CD4-positive, alpha-beta T cell treated with Interleukin-17A for 1 hour (primary cell): ENCODE data around the gene TOPAZ1.
A peak's percentile ranks its signal among the peaks of the same experiment; 100 is the strongest.

Experiments used
- DNase-seq: peaks from one replicate; pipeline ENCODE4 v3.0.0-alpha.2; 2020

TOPAZ1 gene

DNA sequence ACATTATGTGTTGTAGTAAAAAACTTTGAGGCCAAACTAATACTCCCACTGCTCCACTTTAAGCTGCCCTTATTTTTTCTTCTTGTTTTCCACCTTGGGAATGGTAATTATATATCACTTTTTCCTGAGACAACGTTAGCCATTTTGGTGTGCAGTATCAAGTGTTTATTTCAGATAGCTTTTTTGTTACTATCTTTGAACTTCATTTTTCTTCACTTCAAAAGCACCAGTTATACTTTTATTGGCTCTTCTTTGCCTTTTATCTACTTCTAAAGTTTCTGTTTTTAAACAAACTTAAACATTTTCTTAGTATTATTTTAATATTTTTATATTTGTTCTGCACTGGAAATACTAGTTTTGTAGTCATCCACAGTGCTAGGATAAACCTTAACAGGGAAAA is 6.5 kb downstream of the TOPAZ1 start:
- no peak for DNase-seq

GRCh38 chr3:44252332-44252959 is 10.8 kb downstream of the TOPAZ1 start:
- no peak for DNase-seq

- DNase-seq: no peak
These were observed 17.7 kb downstream of the TOPAZ1 start for GRCh38 chr3:44259404-44259803.

DNA sequence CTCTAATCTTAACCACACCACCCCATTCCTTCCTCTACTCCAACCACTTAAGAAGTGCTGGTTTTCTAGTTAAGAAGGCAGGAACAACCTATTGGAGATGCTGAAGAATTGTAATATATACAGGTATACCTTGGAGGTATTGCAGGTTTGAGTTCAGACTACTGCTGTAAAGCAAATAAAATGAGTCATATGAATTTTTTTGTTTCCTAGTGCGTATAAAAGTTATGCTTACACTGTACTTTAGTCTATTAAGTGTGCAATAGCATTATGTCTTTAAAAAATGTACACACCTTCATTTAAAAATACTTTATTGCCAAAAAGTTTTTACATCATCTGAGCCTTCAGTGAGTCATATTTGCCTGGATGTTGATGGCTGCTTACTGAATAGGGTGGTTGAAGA is 22.5 kb downstream of the TOPAZ1 start:
- no peak for DNase-seq

- DNase-seq: no peak
These were observed 24.1 kb downstream of the TOPAZ1 start for GRCh38 chr3:44265815-44266214.

DNA sequence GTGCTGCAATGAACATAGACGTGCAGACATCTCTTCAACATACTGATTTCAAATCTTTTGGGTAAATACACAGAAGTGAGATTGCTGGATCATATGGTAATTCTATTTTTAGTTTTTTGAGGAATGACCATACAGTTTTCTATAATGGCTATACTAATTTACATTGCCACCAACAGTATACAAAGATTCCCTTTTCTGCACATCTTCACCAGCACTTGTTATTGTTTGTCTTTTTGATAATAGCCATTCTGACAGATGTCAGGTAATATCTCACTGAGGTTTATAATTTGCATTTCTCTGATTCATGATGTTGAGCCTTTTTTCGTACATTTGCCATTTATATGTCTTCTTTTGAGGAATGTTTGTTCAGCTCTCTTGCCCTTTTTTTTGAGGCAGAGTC is 30.5 kb downstream of the TOPAZ1 start:
- no peak for DNase-seq

DNA sequence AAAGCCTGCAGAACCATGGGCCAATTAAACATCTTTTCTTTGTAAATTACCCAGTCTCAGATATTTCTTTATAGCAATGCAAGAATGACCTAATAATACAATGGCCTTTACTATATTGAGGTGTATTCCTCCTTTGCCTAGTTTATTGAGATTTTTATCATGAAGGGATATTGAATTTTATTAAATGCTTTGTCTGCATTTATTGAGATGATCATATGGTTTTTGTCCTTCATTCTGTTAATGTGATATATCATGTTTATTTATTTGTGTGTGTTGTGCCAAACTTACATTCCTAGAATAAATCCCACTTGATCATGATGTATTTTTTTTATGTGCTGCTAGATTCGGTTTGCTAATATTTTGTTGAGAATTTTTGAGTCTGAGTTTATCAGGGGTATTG is 36.2 kb downstream of the TOPAZ1 start:
- no peak for DNase-seq

- DNase-seq: no peak
These were observed 38.4 kb downstream of the TOPAZ1 start for GRCh38 chr3:44280077-44280476.

DNA sequence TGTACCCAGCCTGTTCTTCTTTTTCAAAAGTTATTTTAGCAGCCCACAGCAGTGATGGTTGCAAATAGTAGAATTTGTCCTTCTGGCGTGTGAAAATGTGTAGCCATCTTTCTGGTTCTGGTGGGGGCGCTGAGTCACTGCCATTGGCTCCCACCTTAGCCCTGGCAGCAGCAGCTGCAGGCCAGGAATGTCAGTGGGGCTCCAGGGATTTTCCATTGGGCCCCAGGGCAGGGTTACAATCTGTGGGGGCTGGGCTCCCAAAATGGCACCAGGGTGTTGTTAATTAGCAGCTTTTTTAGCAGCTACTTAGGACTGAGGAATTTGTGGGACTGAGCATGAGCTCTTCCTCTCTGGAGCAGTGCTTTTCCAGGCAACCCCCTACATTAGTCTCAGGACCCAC is 38.9 kb downstream of the TOPAZ1 start:
- no peak for DNase-seq

- no peak for DNase-seq
These were observed 43.3 kb downstream of the TOPAZ1 start for GRCh38 chr3:44284949-44285348.

DNA sequence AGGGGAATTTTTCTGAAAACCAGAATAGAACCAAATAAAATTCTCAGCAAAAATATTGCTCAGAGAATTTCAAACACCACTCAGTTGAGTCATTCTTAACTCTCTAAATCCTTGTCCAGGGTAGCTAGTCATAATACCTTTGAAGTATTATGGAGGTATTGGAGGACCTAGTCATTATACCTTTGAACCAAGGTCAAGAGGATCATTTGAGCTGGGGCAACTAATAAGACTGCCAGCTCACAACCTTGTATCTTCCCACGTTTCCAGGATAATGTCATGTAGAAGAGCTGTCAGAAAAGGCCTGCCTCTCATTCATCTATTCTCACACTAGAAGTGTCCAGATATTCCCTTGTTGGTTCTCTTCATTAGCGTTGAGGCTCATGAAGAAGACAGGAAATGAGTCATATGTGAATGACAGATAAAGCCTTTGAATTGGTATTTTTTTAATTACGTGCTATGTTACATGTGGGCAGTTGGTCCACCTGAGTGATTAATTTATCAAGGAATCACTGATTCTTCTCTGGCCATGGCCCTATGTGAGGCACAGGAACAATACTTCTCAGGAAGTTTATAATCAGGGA is 48.3 kb downstream of the TOPAZ1 start:
- DNase-seq: no peak

DNA sequence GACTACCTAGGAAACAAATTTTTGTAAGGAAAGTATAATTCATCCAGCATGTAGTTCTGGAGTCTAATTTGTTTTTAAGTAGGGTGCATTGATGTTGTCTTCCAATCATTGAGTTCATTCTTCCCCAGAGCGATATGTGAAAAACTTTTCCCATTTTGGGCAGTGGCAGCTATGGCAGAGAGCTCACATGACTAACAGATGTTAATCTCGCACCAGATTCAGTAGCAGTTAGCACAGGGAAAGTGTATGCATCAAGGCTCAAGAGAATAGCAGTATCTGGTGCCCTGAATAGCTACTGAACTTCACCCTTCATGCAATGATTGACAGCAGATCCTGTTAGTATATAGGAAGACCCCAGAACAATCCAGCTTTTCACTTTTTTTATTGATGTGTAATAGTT is 50.6 kb downstream of the TOPAZ1 start:
- DNase-seq: no peak

DNA sequence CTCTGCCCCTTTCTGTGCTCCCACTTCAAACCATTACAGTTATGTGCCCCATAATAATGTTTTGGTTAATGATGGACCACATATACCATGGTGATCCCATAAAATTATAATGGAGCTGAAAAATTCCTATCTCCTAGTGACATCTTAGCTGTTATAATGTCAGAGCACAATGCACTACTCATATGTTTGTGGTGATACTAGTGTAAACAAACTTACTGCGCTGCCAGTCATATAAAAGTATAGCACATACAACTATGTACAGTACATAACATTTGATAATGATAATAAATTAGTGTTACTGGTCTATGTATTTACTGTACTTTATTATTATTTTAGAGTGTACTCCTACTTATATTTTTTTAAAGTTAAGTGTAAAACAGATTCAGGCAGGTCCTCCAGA is 51.3 kb downstream of the TOPAZ1 start:
- DNase-seq: no peak

- DNase-seq: no peak
These were observed 55.6 kb downstream of the TOPAZ1 start for GRCh38 chr3:44297255-44297654.

- no peak for DNase-seq
These were observed 60.1 kb downstream of the TOPAZ1 start for GRCh38 chr3:44301746-44302145.

DNA sequence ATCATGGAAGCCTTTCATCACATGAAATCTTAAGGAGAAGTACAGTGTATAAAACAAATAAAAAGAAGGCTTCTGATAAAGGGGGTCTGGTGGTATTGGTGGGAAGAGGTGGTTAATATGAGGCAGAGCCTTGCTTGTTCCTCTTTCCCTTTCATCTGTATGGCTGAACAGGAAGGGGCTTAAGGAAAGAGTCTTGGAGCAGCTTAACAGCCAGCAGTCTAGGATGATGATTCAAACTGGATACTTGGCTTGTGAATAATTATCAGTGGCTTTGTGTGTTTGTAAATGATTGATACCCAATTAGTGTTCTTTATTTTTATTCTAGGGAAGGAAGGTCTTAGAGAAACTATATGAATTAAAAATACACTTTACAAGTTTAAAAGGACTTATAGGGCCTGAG is 67.8 kb downstream of the TOPAZ1 start:
- DNase-seq: no peak

DNA sequence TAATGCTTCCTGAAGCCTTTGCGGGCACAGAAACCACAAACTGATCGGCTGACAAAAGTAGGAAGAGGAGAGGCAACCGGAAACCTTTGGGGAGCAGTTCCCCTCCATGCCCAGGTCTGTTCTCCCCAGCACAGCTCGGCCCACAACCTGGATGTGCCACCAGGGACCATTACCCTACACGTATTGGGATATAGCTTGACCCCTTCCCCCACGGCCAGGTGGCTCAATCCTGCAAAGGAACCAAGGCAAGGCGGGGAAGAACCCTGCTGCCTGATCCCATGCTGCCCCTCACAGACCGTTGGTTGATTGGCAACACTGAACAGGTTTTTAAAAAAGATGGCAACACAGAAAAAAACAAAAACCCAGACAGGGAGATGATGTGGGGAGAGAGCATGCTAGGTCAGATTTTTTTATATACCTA is 77.2 kb downstream of the TOPAZ1 start:
- no peak for DNase-seq

GRCh38 chr3:44321335-44321734 is 79.6 kb downstream of the TOPAZ1 start:
- DNase-seq: no peak

DNA sequence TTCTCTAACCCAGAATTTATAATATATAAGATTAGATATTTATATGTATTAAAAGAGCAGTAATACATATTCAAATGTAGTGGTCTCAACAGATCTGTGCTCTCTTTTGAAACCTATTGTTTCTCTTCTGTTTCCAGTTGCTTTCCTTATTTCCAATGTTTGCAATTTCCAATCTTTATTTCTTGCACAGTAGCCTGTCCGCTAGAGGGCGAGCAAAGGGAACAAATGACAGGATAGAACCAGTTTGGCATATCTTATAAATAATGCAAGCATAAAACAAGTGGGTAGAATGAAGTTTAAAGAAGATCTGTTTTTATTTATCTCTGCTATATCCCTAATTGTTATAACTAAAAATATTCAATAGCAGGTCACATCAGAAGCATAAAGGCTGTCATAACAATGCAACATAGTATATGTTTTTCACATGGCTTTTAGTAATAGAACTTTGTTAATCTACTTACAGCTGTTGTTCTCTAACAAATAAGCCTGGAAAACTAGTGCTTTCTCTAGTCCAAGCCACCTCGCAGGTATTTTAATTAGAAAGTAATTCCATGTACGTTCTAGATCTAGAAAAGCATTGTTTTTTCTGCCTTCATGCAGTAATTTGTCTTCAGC is 81.8 kb downstream of the TOPAZ1 start:
- DNase-seq: peak; percentile 54

GRCh38 chr3:44324584-44324983 is 82.9 kb downstream of the TOPAZ1 start:
- DNase-seq: no peak

GRCh38 chr3:44326019-44326418 is 84.3 kb downstream of the TOPAZ1 start:
- no peak for DNase-seq

DNA sequence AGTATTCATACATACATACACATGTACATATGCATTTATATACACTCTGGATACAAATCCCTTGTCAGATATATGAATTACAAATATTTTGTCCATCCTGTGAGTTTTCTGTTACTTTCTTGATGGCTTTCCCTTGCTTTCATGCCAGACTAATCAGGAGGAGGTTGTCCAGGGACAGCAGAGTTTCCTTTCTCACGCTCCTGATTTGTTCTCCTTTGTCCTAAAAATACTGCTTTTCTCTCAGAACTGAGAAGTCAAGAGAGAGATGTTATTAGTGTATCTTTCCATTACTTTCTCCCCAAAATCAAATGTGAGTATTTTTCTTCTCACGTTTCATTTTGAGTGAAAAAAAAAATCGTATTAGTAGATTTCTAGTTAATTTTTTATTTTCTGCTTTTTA is 84.8 kb downstream of the TOPAZ1 start:
- no peak for DNase-seq

DNA sequence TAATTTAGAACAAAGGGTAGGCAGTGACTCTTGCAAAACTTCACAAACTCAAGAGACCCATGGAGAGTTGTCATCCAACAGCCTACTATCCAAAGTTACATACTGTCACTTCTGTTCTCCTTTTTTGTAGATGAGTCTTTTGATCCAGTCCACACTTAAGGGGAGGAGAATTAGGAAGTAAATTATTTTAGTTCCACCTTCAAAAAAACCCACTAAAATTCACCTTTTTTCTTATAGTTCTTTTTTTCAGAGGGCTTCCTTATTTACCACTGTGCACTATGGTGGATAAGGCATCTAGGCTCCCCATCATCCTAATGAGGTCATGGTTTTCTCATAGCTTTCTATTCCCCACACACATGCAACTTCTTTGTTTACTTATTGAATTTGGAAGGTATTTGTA is 88.3 kb downstream of the TOPAZ1 start:
- DNase-seq: no peak

DNA sequence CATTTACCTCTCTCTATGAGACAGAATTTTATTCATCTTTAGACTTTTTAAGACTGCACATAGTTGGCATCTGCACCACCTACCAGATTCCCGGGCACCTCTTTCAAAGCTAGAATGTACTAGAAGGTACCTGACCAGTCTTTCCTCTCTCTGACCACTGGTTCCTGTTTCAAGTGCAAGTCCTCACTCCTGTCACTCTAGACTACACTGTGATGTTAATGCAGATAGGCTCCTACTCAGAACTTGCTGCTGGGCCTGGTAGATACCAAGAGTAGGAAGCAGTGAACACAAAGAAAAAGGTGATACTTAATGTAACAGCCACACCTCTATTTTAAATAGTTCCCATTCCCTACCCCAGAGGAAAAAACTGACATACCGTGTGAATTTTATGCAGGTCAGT is 88.8 kb downstream of the TOPAZ1 start:
- DNase-seq: no peak

DNA sequence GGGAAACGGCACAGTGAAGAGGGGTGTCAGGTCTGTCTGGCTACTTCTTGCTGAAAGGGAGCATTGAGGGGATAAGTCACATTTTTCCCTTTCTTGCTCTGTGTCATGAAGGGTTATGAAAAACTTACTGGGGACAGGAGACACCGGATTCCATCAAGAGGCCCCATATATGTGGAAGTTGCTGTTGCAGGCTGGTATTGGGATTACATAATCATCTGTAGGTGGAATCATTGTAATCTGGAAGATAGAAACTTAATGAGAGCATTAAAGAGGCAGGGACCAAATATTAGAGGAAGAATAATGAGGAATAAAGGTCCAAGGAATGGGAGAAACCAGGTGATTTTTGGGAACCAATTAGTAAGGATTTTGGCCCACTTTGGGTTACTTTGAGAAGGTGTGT is 92.6 kb downstream of the TOPAZ1 start:
- no peak for DNase-seq
